T-helper 2 cell treated with Interferon-gamma antibody and Interleukin-4, amounts not matched to agents 100 ng/mL and 5 ng/mL, for 36 hours (primary cell): ENCODE results near the gene ROR1. TPM values are rescaled to one million over a fixed set of nuclear protein-coding genes. Genes with fewer than 3 reads are reported as not detected.

Experiments used
- intact Hi-C: fragments of 100-400 bp; cut with micrococcal nuclease; formaldehyde crosslinking; loops from one replicate; pipeline ENCODE4 v1.15.1; 2023
- total RNA-seq: library from RNA; stranded (reverse); gene quantifications from 2 replicates; pipeline ENCODE4 v1.2.3, GENCODE V29; 2022

ROR1 gene
- total RNA-seq, 1 donor from 2014 or later = not detected

GRCh38 chr1:64004451-64005025 lies 230.7 kb downstream of the ROR1 start:
- intact Hi-C loops = no loop called here

- intact Hi-C loops = no loop called here
Measured at GRCh38 chr1:64005801-64006200, 232.0 kb downstream of the ROR1 start.

- intact Hi-C loops = no loop called here
Measured at GRCh38 chr1:64006276-64007051, 232.6 kb downstream of the ROR1 start.

GRCh38 chr1:64010316-64010715 lies 236.5 kb downstream of the ROR1 start:
- intact Hi-C loops = no loop called here

GRCh38 chr1:64013395-64013794 lies 239.6 kb downstream of the ROR1 start:
- intact Hi-C loops = no loop called here

GRCh38 chr1:64019818-64020217 lies 246.0 kb downstream of the ROR1 start:
- intact Hi-C loops = no loop called here

- intact Hi-C loops = no loop called here
Measured at GRCh38 chr1:64021066-64021465, 247.2 kb downstream of the ROR1 start.

- intact Hi-C loops = no loop called here
Measured at GRCh38 chr1:64025051-64025450, 251.2 kb downstream of the ROR1 start.

GRCh38 chr1:64029037-64029436 lies 255.2 kb downstream of the ROR1 start:
- intact Hi-C loops = no loop called here

GRCh38 chr1:64030411-64030810 lies 256.6 kb downstream of the ROR1 start:
- intact Hi-C loops = no loop called here

- intact Hi-C loops = no loop called here
Measured at GRCh38 chr1:64031236-64031635, 257.4 kb downstream of the ROR1 start.

GRCh38 chr1:64033667-64034220 lies 259.9 kb downstream of the ROR1 start:
- intact Hi-C loops = no loop called here

- intact Hi-C loops = no loop called here
Measured at GRCh38 chr1:64036549-64036948, 262.7 kb downstream of the ROR1 start.

GRCh38 chr1:64038119-64038518 lies 264.3 kb downstream of the ROR1 start:
- intact Hi-C loops = no loop called here

- intact Hi-C loops = no loop called here
Measured at GRCh38 chr1:64038965-64039364, 265.1 kb downstream of the ROR1 start.

GRCh38 chr1:64039390-64039926 lies 265.6 kb downstream of the ROR1 start:
- intact Hi-C loops = no loop called here

GRCh38 chr1:64041371-64042131 lies 267.7 kb downstream of the ROR1 start:
- intact Hi-C loops = no loop called here

- intact Hi-C loops = no loop called here
Measured at GRCh38 chr1:64042331-64043100, 268.7 kb downstream of the ROR1 start.

GRCh38 chr1:64043288-64043687 lies 269.5 kb downstream of the ROR1 start:
- intact Hi-C loops = no loop called here

GRCh38 chr1:64043976-64044375 lies 270.2 kb downstream of the ROR1 start:
- intact Hi-C loops = no loop called here

- intact Hi-C loops = no loop called here
Measured at GRCh38 chr1:64046243-64046642, 272.4 kb downstream of the ROR1 start.
